MV-4-11 (cell line): ENCODE measurements around the gene KLHL9.
"Not testable (repeated sequence)": the region's sequence is repeated elsewhere in the genome, so short reads cannot be mapped to it uniquely, and the experiment has no call there.

Experiments used
- DNase-seq: peaks from one replicate; lab custom pipeline; 2025; lab: John Stamatoyannopoulos, UW

Gene KLHL9

GRCh38 chr9:21334701-21335632, at the start of gene KLHL9:
TSS of gene KLHL9 (minus strand) at chr9:21335404. CDS start at chr9:21334859, 545 bp downstream.
- DNase-seq: peak; percentile 87

DNA sequence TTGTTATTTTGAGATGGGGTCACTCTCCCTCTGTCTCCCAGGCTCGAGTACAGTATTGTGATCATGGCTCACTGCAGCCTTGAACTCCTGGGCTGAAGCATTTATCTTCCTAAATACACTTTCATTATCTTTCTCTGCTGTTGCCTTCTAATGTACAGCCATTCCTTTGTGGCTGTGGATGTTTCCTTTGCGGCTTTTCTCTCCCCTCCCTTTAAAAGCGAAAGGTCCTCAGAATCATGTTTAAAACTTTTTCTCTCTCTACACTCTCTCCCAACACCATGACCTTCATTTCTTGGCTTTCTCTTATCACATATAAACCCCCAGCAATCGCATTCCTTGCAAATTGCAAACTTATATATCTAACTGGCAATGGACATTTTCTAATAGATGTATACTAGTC, 48.4 kb upstream of the KLHL9 start:
- no peak for DNase-seq

GRCh38 chr9:21381448-21382339, 46.5 kb upstream of the KLHL9 start:
- DNase-seq: peak; percentile 98

DNA sequence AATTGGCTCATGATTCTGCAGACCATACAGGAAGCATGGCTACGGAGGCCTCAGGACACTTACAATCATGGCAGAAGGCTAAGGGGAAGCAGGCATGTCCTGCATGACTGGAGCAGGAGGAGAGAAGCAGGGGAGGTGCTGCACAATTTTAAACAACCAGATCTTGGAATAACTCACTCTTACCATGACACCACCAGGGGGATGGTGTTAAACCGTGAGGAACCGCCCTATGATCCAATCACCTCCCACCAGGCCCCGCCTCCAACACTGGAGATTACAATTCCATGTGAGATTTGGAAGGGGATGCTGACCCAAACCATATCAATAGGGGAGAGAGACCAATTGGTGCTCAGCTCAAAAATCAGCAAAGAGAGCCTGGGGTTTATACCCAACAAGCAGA, 36.3 kb upstream of the KLHL9 start:
- not testable (repeated sequence) for DNase-seq

GRCh38 chr9:21367957-21368356, 32.8 kb upstream of the KLHL9 start, which contains the start of gene IFNA13:
TSS of gene IFNA13 (minus strand) at chr9:21368057. CDS start at chr9:21368010, 47 bp downstream.
- no peak for DNase-seq

DNA sequence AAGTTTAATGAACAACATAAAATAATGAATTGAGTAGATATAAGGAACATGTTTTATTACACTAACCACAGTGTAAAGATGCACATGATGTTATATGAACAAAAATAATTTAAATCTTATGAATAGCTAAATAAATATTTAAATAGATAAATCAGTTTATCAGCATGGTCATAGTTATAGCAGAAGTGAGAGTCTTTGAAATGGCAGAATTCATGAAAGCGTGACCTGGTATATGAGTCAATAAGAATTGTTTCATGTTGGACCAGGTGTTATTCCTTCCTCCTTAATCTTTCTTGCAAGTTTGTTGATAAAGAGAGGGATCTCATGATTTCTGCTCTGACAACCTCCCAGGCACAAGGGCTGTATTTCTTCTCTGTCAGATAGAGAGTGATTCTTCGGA, 32.0 kb upstream of the KLHL9 start:
- DNase-seq: not testable (repeated sequence)

DNA sequence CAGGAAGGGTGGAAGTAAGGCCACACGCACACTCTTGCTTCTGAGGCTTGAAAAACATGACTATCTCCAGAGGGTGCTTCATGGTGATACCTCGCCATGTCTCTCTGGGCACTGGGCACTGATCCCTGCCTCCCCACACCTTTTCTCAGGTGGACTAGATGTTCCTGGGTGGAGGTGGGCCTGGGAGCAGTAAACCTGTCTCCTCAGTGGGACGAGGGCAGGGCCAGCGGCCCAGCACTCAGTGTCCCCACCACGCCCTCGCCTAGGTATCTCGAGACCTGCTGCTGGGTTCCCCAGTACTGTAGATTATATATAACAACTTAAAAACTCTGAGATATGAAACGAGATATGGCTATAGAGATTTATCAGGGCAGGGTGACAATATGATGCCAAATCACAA, 27.1 kb upstream of the KLHL9 start:
- no peak for DNase-seq

- DNase-seq: peak; percentile 87
These were observed 22.6 kb upstream of the KLHL9 start for GRCh38 chr9:21357479-21358460.

GRCh38 chr9:21350787-21351186, 15.6 kb upstream of the KLHL9 start, which contains the start of gene IFNA6:
TSS of gene IFNA6 (minus strand) at chr9:21350887. CDS start at chr9:21350887, 0 bp downstream.
- no peak for DNase-seq

DNA sequence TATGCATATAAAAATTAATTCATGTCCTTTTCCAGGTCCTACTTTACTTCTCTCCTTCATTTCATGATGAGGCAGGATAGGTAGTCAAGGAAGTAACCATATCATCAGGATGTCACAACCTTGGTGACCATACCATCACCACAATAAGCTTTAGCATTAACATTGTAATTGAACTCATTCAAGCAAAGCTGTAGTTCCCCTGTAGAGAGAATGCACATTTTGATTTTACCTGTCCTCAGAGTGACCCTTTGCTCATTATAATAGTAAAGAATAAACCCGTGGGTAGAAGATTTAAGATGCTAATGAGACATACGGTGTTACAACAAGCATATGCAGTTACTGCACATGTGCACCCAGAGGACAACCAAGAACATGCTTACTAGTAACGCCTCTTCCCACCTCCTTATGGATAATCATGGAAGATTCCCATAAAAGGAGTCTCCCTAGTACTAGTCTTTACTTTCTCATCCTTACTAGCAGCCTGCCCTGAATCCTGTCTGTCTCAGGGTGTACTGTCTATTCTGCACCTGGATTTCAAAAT, 13.3 kb upstream of the KLHL9 start:
- DNase-seq: no peak

DNA sequence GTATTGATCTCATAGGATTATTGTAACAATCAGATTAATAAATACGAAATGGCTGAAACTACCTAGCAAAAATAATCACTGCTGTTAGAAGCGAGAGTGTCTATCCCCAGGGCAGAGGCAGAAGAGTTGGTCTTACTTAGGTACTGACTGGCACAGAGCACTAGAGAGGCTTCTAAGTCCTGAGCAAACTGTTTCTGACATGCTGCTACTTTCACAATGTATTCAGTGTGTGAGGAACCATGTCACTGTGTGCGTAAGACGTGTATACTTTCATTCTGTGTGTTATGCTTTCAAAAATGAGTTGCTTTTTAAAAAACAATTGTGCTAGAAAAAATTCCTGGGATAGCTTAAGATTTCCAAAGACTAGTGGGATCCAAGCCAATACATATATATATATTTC, 5.5 kb upstream of the KLHL9 start:
- DNase-seq: no peak

DNA sequence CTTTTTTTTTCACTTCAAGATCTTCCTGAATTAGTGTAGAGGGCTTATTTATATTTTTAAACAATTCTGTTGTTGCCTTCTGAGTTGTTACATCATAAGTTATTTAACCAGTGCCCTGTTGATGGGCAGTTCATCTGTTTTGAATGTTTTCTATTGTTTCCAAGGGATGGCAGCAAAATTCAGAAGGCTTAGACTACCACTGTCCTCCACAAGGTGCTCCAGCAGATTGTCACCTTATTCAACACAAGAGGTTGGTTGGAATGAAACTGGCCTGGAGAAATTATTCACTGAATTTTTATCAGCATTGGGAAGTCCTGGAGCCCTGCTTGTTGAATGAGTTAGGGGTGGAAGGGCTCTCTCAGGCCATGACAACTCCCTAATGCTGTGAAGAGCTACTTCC, 1.3 kb upstream of the KLHL9 start:
- peak; percentile 6 for DNase-seq

DNA sequence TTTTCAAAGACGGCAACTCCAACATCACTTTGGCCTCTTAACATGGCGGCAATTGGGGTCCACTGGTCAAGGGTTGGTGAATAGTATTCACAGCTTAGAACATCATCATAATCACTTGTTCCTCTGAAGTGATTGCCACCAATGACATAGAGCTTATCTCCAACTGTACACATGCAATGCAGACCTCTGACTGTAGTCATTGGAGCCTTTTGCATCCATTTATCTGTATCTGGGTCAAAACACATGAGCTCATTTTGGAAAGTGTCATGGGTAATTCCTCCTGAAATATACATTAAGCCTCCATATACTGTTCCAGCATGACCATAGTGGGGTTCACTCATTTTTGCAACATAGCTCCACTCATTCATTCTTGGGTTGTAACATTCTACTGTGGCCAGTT, 2.0 kb downstream of the KLHL9 start:
- no peak for DNase-seq

DNA sequence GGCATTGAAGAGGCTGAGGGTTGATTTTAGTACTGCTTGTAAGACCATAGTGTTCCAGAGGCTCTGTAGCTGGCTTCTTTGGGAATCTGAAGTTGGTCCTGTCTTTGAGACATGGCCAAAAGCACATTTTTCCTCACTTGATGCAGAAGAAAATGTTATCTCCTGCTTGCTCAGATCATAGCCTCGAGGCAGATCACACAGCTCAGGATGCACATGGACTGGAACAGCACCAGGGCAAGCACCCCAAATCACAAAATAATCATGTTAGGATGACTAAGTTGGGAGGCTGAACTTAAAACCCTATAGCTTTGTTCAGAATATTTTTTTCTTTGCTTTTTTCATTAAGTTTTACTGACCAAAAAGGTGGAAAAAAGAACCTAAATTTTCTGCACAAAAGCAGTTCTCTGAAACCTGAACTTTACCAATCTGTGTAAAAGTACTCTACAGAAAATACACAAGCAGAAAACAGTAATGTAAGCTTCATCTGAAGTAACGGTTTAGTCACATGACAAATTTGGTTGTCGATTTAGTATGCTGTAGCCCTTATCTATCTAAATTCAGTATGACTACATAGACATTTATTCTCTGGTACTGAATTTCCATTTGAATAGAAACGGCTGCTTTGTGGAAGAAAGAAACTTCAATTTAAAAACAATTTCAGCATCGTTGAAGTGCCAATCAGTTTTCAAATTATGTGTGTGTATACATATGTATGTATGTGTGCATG, 3.4 kb downstream of the KLHL9 start:
- DNase-seq: no peak

DNA sequence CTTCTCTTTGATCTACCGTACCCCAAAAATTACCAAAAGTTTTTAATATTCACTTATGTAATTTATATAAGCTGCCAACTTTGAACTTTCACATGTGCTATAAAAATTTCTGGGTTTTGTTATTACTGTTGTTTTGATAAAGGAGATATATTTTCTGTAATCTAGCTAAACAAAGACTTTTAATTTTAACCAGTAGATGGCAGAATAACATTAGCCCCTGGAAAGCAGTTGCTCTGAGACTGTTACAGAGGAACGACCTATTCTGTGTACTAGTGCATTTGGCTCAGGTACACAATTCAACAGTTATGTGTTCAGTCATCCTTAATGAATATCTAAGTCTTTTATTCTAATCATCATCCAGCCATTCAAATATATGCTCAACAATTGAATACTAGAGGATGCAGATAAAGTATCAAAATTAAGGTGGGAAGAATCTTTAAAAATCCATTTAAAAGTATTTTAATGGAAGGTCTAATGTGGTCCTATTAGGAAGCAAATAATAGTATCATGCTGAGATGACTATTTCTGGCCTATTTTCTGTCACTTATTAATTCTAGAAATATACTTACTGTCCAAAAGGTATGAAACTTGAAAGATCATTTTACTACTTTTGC, 8.6 kb downstream of the KLHL9 start:
- peak; percentile 32 for DNase-seq

- DNase-seq: peak; percentile 73
These were observed 11.2 kb downstream of the KLHL9 start for GRCh38 chr9:21324047-21324446.

DNA sequence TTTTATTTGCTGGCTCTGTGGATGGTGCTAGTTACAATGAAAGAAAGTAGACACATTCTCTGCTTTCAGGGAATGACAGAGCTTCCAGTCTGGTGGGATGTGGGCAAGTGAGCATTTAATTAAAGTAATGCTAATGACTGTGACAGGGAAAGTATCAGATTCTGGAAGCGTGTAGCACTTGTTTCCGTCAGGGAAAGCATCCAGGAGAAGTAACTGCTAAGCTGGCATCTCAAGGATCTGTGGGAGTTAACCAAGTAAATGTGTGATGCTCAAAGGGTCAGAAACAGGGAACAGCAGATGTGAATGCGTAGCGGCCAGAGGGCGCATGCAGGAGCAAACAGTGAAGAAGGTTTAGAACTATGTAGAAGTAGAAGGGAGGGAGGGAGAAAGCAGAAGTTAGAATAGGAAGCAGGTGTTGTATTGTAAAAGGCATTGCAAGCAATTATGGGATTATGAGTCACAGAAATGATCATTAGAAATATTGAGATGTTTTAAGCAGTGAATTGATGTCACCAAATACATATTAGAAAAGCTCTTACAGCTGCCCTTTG, 12.2 kb downstream of the KLHL9 start:
- DNase-seq: peak; percentile 75

- DNase-seq: peak; percentile 44
These were observed 14.7 kb downstream of the KLHL9 start for GRCh38 chr9:21320465-21320864.
